Duodenal mucosa (tissue), 2 donors: ENCODE data around the gene ASIC3.

ENCODE experiments used
- H3K27ac ChIP-seq: one replicate; pipeline ENCODE4 v1.7.0; 2013; ENCODE audit warnings: low read depth, low read length
- H3K27me3 ChIP-seq, 2 donors: one replicate each; pipeline ENCODE4 v1.7.0; 2013; ENCODE audit warnings: low read length in 2 of 2, control low read depth in 1 of 2; ENCODE audit not compliant: insufficient read depth in 2 of 2, control insufficient read depth in 1 of 2
- H3K36me3 ChIP-seq, 2 donors: one replicate each; pipeline ENCODE4 v1.7.0; 2013; ENCODE audit warnings: low read length in 2 of 2, control low read depth in 1 of 2; ENCODE audit not compliant: insufficient read depth in 2 of 2, control insufficient read depth in 1 of 2
- H3K4me1 ChIP-seq, 2 donors: one replicate each; pipeline ENCODE4 v1.7.0; 2013; ENCODE audit warnings: low read length in 2 of 2, control low read depth in 1 of 2; ENCODE audit not compliant: insufficient read depth in 2 of 2, control insufficient read depth in 1 of 2
- H3K4me3 ChIP-seq, 2 donors: one replicate each; pipeline ENCODE4 v1.7.0; 2013; ENCODE audit warnings: low read length in 2 of 2, low read depth in 1 of 2
- H3K9ac ChIP-seq, 2 donors: one replicate each; pipeline ENCODE4 v1.7.0; 2013; ENCODE audit warnings: low read length in 2 of 2, low read depth in 1 of 2
- H3K9me3 ChIP-seq, 2 donors: one replicate each; pipeline ENCODE4 v1.7.0; 2013; ENCODE audit warnings: low read length in 2 of 2, control low read depth in 1 of 2; ENCODE audit not compliant: control insufficient read depth in 1 of 2

The ASIC3 gene

GRCh38 chr7:151079199-151079910, 31.0 kb downstream of the ASIC3 start:
- Histone ChIP-seq H3K9ac (peak overlapping the region; percentile 89 to 90), H3K27ac (no peak overlapping the region), H3K36me3 (peaks cover 11 to 39% of the 10 kb centered on the region in 2 donors), H3K4me1 (peaks cover 31 to 46% of the 10 kb centered on the region in 2 donors), H3K27me3 (no peaks in the 10 kb centered on the region), H3K9me3 (no peaks in the 10 kb centered on the region), H3K4me3 (peak overlapping the region; percentile 93 to 96)

- Histone ChIP-seq H3K9me3 (no peaks in the 10 kb centered on the region), H3K27ac (peak overlapping the region; percentile 93), H3K4me1 (peaks cover 31 to 46% of the 10 kb centered on the region in 2 donors), H3K27me3 (no peaks in the 10 kb centered on the region), H3K9ac (peak overlapping the region; percentile 89 to 90), H3K4me3 (peak overlapping the region; percentile 93 to 96), H3K36me3 (peaks cover 5 to 32% of the 10 kb centered on the region in 2 donors)
Measured at GRCh38 chr7:151080067-151080521, 31.8 kb downstream of the ASIC3 start.

GRCh38 chr7:151080522-151081169, 32.3 kb downstream of the ASIC3 start, which contains the start of gene FASTK:
Gene FASTK, minus strand, starts transcription at chr7:151080809. Its CDS starts 43 bp downstream, at chr7:151080766.
- Histone ChIP-seq H3K4me1 (peaks cover 31 to 50% of the 10 kb centered on the region in 2 donors), H3K9me3 (no peaks in the 10 kb centered on the region), H3K4me3 (peak within 1 kb of the TSS; percentile 93 to 96)

GRCh38 chr7:151081170-151082101, 33.1 kb downstream of the ASIC3 start:
- no peaks in the 10 kb centered on the region for H3K27me3 ChIP-seq
- peak overlapping the region; percentile 93 to 96 for H3K4me3 ChIP-seq
- H3K9ac ChIP-seq: peak overlapping the region; percentile 64 to 89
- H3K9me3 ChIP-seq: no peaks in the 10 kb centered on the region
- peak overlapping the region; percentile 93 for H3K27ac ChIP-seq
- peaks cover 31 to 54% of the 10 kb centered on the region in 2 donors for H3K4me1 ChIP-seq
- peaks cover 0 to 19% of the 10 kb centered on the region in 2 donors for H3K36me3 ChIP-seq

More at GRCh38 chr7:151080522-151081169, 32.3 kb downstream of the ASIC3 start, which contains the start of gene FASTK:
- Histone ChIP-seq H3K27me3 (no peaks in the 10 kb centered on the region), H3K9ac (peak within 1 kb of the TSS; percentile 89 to 90), H3K36me3 (peaks cover 0 to 26% of the 10 kb centered on the region in 2 donors), H3K27ac (peak within 1 kb of the TSS; percentile 93)

- Histone ChIP-seq H3K9me3 (no peaks in the 10 kb centered on the region), H3K9ac (peak overlapping the region; percentile 45 to 89), H3K4me1 (peaks cover 31 to 54% of the 10 kb centered on the region in 2 donors)
Measured at GRCh38 chr7:151082141-151083070, 34.1 kb downstream of the ASIC3 start.

GRCh38 chr7:151083071-151083823, 34.9 kb downstream of the ASIC3 start, which contains the start of gene TMUB1:
Gene TMUB1, minus strand, starts transcription at chr7:151083493. Its CDS starts 930 bp downstream, at chr7:151082563.
- H3K27me3 ChIP-seq: no peaks in the 10 kb centered on the region
- no peaks in the 10 kb centered on the region for H3K9me3 ChIP-seq
- peaks cover 0 to 9% of the 10 kb centered on the region in 2 donors for H3K36me3 ChIP-seq
- H3K9ac ChIP-seq: peak within 1 kb of the TSS; percentile 47 to 89
- peak within 1 kb of the TSS; percentile 67 to 75 for H3K4me3 ChIP-seq
- H3K27ac ChIP-seq: peak within 1 kb of the TSS; percentile 93
- H3K4me1 ChIP-seq: peaks cover 39 to 56% of the 10 kb centered on the region in 2 donors

More at GRCh38 chr7:151082141-151083070, 34.1 kb downstream of the ASIC3 start:
- Histone ChIP-seq H3K4me3 (peak overlapping the region; percentile 67 to 75), H3K36me3 (peaks cover 0 to 13% of the 10 kb centered on the region in 2 donors), H3K27ac (peak overlapping the region; percentile 93), H3K27me3 (no peaks in the 10 kb centered on the region)

- H3K36me3 ChIP-seq: peaks cover 0 to 4% of the 10 kb centered on the region in 2 donors
- H3K4me1 ChIP-seq: peaks cover 40 to 56% of the 10 kb centered on the region in 2 donors
- H3K9me3 ChIP-seq: no peaks in the 10 kb centered on the region
- no peaks in the 10 kb centered on the region for H3K27me3 ChIP-seq
- peak overlapping the region; percentile 4 to 89 for H3K9ac ChIP-seq
- no peak overlapping the region for H3K27ac ChIP-seq
- peak overlapping the region; percentile 67 to 75 for H3K4me3 ChIP-seq
Measured at GRCh38 chr7:151083824-151084160, 35.5 kb downstream of the ASIC3 start.

- Histone ChIP-seq H3K9me3 (no peaks in the 10 kb centered on the region), H3K4me1 (peaks cover 28 to 54% of the 10 kb centered on the region in 2 donors), H3K36me3 (no peaks in the 10 kb centered on the region), H3K9ac (peak overlapping the region; percentile 55 to 66), H3K4me3 (peak overlapping the region in 1 of 2 donors; percentile 58), H3K27me3 (no peaks in the 10 kb centered on the region), H3K27ac (peak overlapping the region; percentile 84)
Measured at GRCh38 chr7:151085329-151085690, 37.0 kb downstream of the ASIC3 start.
